Measurements from ENCODE around the gene PAFAH1B1. TPM values are rescaled to one million over a fixed set of nuclear protein-coding genes. Genes with fewer than 3 reads are reported as not detected.
A peak's percentile ranks its signal among the peaks of the same experiment; 100 is the strongest.

The PAFAH1B1 gene
- total and polyA plus RNA-seq, 2 donors (not counting 1 experiment from before 2014, with no cell fraction given): 41.4 to 170 TPM

DNA sequence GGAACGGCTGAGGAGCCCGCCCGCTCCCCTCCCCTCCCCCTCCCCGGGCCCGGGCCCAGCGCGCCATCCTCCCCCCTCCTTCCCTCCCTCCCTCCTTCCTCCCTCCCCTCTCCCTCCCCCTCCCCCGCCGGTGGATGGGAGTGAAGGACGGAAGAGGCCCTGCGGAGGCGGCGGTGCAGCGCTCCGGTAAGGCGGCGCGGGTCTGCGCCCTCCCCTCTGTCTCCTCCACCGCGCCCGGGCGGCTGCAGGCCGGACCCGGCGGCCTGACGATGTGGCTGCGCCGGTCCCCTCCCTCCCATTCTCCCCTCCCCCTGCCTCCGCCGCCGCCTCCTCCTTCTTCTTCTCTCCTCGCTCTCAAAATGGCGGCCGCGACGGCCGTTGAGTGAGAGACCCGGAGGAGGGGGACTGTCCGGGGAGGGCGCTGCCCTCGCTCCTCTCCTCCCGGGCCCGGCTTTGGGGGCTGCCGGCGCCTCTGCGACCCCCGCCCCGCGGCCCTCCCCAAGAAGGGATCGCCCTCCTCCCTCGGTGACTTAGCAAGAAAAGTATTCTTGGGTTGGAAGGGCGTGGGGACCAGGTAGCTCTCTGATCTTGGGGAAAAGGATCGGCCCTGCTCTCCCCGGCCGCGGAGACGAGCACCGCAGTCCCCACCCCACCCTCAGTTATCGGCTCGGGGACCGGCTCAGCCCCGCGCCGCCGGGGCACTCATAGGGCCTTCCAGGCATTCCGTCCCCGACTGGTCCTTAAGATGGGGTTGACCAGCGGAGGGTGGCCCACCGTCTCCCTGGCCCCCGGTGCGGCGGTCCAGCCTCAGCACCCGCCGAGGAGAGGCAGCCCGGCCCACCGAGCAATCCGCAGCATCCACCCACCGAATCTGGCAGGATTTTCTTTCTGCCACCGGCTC lies 617 bp downstream of the PAFAH1B1 start:
- Histone ChIP-seq H2AFZ (ENCODE audit: insufficient read depth, low read depth, low read length, poor library complexity, severe bottlenecking) (peak overlapping the region; percentile 98), H3K27me3 (replicated peaks in 1 of 4; ENCODE audit: control extremely low read depth in 1 of 4, control insufficient read depth in 3 of 4, insufficient read depth in 4 of 4, low read length in 3 of 4) (no peaks in the 10 kb centered on the region), H3K9me3 (ENCODE audit: control extremely low read depth in 1 of 3, control insufficient read depth in 2 of 3, insufficient read depth in 1 of 3, low read length in 2 of 3) (no peaks in the 10 kb centered on the region), H3K9ac (ENCODE audit: low read length) (peak overlapping the region; percentile 99), H3K4me2 (replicated peaks; ENCODE audit: low read depth, low read length, poor library complexity, severe bottlenecking) (peak overlapping the region; percentile 96), H3K4me1 (ENCODE audit: control insufficient read depth in 2 of 2, insufficient read depth in 2 of 2, low read length in 2 of 2) (peaks cover 33 to 43% of the 10 kb centered on the region in 2 donors), H3K36me3 (replicated peaks in 1 of 2; ENCODE audit: control extremely low read depth in 1 of 2, control insufficient read depth in 1 of 2, extremely low read depth in 1 of 2, insufficient read depth in 2 of 2, low read length in 1 of 2) (peaks cover 0 to 2% of the 10 kb centered on the region in 2 experiments), H3K79me2 (ENCODE audit: control insufficient read depth, insufficient read depth, low read length) (peaks cover 63% of the 10 kb centered on the region), H3K4me3 (ENCODE audit: control extremely low read depth in 1 of 5, extremely low read depth in 1 of 5, insufficient read depth in 1 of 5, low read depth in 2 of 5, low read length in 4 of 5) (peak overlapping the region; percentile 83 to 98 (median 93)), H3K27ac (ENCODE audit: low read length in 2 of 2) (peak overlapping the region; percentile 94 to 97), H4K20me1 (ENCODE audit: control insufficient read depth, insufficient read depth, low read length, poor library complexity, severe bottlenecking) (peaks cover 49% of the 10 kb centered on the region)
- H3K4me3 Mint-ChIP-seq: peak overlapping the region; percentile 95
- intact Hi-C loops (cut with micrococcal nuclease): loop anchor here (1.0 to 5.0 kb wide), 6 partner anchors 31 to 1073 kb away; partner anchors contain the start of genes CLUH, EMC6, METTL16 and MNT
- H3K27ac Mint-ChIP-seq: peak overlapping the region; percentile 97
- H3K27me3 Mint-ChIP-seq: no peaks in the 10 kb centered on the region
- H3K4me1 Mint-ChIP-seq: peaks cover 39% of the 10 kb centered on the region
- under 1% methylated on average over 49 of the region's 80 CpGs for WGBS (ENCODE audit: insufficient coverage)
- CTCF ChIA-PET: interaction anchor here (0.6 to 2.0 kb wide), 8 partner anchors 13 to 418 kb away, joined by 3 to 8 read pairs (median 4); no protein-coding TSS in a partner anchor
- peak; percentile 90 for DNase-seq
- no peak for TF ChIP-seq EZH2 (IDR thresholded peaks at IDR 0.05; ENCODE audit: borderline replicate concordance, insufficient read depth, low read depth, low read length, poor library complexity, severe bottlenecking)
- TF ChIP-seq, protein P1, sequence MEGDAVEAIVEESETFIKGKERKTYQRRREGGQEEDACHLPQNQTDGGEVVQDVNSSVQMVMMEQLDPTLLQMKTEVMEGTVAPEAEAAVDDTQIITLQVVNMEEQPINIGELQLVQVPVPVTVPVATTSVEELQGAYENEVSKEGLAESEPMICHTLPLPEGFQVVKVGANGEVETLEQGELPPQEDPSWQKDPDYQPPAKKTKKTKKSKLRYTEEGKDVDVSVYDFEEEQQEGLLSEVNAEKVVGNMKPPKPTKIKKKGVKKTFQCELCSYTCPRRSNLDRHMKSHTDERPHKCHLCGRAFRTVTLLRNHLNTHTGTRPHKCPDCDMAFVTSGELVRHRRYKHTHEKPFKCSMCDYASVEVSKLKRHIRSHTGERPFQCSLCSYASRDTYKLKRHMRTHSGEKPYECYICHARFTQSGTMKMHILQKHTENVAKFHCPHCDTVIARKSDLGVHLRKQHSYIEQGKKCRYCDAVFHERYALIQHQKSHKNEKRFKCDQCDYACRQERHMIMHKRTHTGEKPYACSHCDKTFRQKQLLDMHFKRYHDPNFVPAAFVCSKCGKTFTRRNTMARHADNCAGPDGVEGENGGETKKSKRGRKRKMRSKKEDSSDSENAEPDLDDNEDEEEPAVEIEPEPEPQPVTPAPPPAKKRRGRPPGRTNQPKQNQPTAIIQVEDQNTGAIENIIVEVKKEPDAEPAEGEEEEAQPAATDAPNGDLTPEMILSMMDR (IDR thresholded peaks at IDR 0.05): no peak
- no peaks in the 10 kb centered on the region for H3K9me3 Mint-ChIP-seq (ENCODE audit: insufficient read depth)
- ATAC-seq (ENCODE audit: low read depth): peak; percentile 66
- POLR2A ChIA-PET: interaction anchor here (0.9 to 1.8 kb wide), 2 partner anchors 29 to 83 kb away, joined by 3 to 6 read pairs; partner anchors contain the start of gene METTL16

All from B cell (primary cell).